ENCODE measurements around the gene VDAC2. TPM values are rescaled to one million over a fixed set of nuclear protein-coding genes. Genes with fewer than 3 reads are reported as not detected.

Gene VDAC2
- total and polyA plus RNA-seq, 10 of the 15 experiments (the other 5 are each of a cell fraction or from before 2014, with no cell fraction given), result 73.4 to 294 (median 146) TPM

DNA sequence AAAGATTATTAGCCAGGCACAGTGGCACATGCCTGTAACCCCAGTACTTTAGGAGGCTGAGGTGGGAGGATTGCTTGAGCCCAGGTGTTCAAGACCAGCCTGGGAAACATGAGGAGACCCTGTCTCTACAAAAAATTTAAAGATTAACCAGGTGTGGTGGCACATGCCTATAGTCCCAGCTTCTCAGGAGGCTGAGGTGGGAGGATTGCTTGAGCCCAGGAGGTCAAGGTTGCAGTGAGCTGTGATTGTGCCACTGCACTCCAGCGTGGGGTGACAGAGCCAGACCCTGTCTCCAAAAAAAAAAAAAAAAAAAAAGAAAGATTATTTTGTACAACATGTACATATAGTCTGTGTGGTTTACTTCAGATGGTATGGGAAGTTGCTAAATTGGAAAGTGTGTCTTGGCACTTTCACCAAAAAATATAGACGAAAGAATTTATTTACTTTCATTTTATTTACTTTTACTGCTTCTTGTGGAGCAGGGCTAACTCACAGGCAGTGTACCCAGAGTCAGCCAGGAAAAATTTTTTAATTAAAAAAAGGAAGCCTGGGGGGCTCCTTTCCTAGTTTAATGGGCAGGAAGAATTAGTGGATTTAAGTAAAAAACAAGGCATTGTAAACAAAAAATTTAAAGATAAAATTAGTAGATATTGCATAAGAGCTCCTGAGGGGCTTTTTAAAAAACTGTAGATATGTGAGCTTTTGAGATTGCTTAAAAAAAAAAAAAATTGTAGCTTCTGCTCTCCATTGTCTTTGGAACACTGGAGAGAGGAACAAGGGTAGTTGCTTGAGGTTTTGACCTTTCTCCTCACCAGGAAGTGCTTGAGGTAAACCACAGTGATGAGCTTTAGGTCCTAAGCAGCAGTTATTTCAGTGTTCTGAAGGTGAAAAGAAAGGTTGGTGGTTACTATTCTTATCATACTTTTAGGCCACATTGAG, 44.6 kb upstream of the VDAC2 start (continued):
- TF ChIP-seq CHD1 (IDR thresholded peaks at IDR 0.05; ENCODE audit: low read depth, low read length) (no peak), HDGF (IDR thresholded peaks at IDR 0.05) (no peak), MEF2B (IDR thresholded peaks at IDR 0.05; ENCODE audit: partially characterized antibody, poor library complexity, severe bottlenecking) (peak; percentile 91), RB1 (IDR thresholded peaks at IDR 0.05; ENCODE audit: borderline replicate concordance) (no peak), SREBF2 (IDR thresholded peaks at IDR 0.05; ENCODE audit: low read length) (no peak), CREM (IDR thresholded peaks at IDR 0.05; ENCODE audit: low read depth) (peak; percentile 69; the same call in 1 of the 2 replicates), CUX1 (IDR thresholded peaks at IDR 0.05; ENCODE audit: insufficient replicate concordance, low read depth, low read length) (no peak), RELA (IDR thresholded peaks at IDR 0.05; ENCODE audit: borderline replicate concordance, partially characterized antibody) (no peak), SPI1 (IDR thresholded peaks at IDR 0.05; ENCODE audit: borderline replicate concordance, insufficient read depth, low read depth, low read length) (peak; percentile 62), ETV6 (conservative IDR thresholded peaks at IDR 0.05 in 1 of 2, IDR thresholded peaks at IDR 0.05 in 1 of 2; ENCODE audit: borderline replicate concordance in 1 of 2, low read depth in 1 of 2) (peak in 1 of 2 experiments; percentile 52; a peak in 2 of 4 replicates), POU2F2 (IDR thresholded peaks at IDR 0.05; ENCODE audit: borderline replicate concordance, low read depth, low read length) (0 out of 3 replicates have a peak, but pooled peaks have one; percentile 23), NR2C1 (IDR thresholded peaks at IDR 0.05) (0 out of 2 replicates have a peak, but pooled peaks have one; percentile 52), BRCA1 (IDR thresholded peaks at IDR 0.05; ENCODE audit: low read depth, low read length) (no peak), ATF7 (IDR thresholded peaks at IDR 0.05; ENCODE audit: low read depth) (peak; percentile 60), EP300 (IDR thresholded peaks at IDR 0.05; ENCODE audit: borderline replicate concordance in 1 of 2, control insufficient read depth in 1 of 2, low read depth in 2 of 2, low read length in 2 of 2) (peak; percentile 44 to 47; a peak in 1 of 4 replicates), CBFB (IDR thresholded peaks at IDR 0.05; ENCODE audit: low read depth) (peak; percentile 95), MEF2A (IDR thresholded peaks at IDR 0.05; ENCODE audit: insufficient read depth, low read depth, low read length) (peak; percentile 97), TBL1XR1 (IDR thresholded peaks at IDR 0.05; ENCODE audit: low read depth, low read length) (peak; percentile 87; the same call in 1 of the 2 replicates), YBX1 (IDR thresholded peaks at IDR 0.05) (no peak), SIN3A (IDR thresholded peaks at IDR 0.05; ENCODE audit: low read depth, low read length) (no peak), SKIL (IDR thresholded peaks at IDR 0.05; ENCODE audit: low read depth, poor library complexity, severe bottlenecking) (no peak), ESRRA (IDR thresholded peaks at IDR 0.05; ENCODE audit: low read length) (no peak), MYB (IDR thresholded peaks at IDR 0.05; ENCODE audit: borderline replicate concordance, low read depth, low read length) (no peak)
